HepG2 (cell line): ENCODE results near the gene VEZF1. TPM values are rescaled to one million over a fixed set of nuclear protein-coding genes. Genes with fewer than 3 reads are reported as not detected.
A peak's percentile ranks its signal among the peaks of the same experiment; 100 is the strongest.

Source experiments
- ARNT2 ChIP-seq: sonication (generic); formaldehyde crosslinking; IDR thresholded peaks from 2 replicates; pipeline ENCODE4 v1.8.0; 2022; ENCODE audit warnings: mild to moderate bottlenecking, low read depth, missing genetic modification reagents, moderate library complexity
- GATAD1 ChIP-seq: IDR thresholded peaks from 2 replicates; pipeline ENCODE4 v1.6.1; 2016; ENCODE audit warnings: missing genetic modification reagents, missing compliant biosample characterization
- HOXA9 ChIP-seq: sonication (generic); formaldehyde crosslinking; IDR thresholded peaks from 2 replicates; pipeline ENCODE4 v1.8.1; 2022; ENCODE audit warnings: missing genetic modification reagents, mild to moderate bottlenecking, moderate library complexity, borderline replicate concordance
- MEIS2 ChIP-seq: sonication (generic); formaldehyde crosslinking; IDR thresholded peaks from 2 replicates; pipeline ENCODE4 v1.9.0; 2021; ENCODE audit warnings: mild to moderate bottlenecking, missing genetic modification reagents
- MXI1 ChIP-seq: IDR thresholded peaks from 3 replicates; pipeline ENCODE4 v1.6.1; 2012; ENCODE audit warnings: low read depth, low read length, inconsistent platforms, borderline replicate concordance
- NCOA1 ChIP-seq: sonication (generic); formaldehyde crosslinking; IDR thresholded peaks from 2 replicates; pipeline ENCODE4 v1.9.0; 2021; ENCODE audit warnings: missing genetic modification reagents
- PLRG1 ChIP-seq: fragments of 450-650 bp; conservative IDR thresholded peaks from 2 replicates; pipeline ENCODE4 v1.6.1; 2016
- RFX5 ChIP-seq: IDR thresholded peaks from 2 replicates; pipeline ENCODE4 v1.6.1; 2011; ENCODE audit warnings: low read depth, low read length, improper control_type of control experiment
- SALL1 ChIP-seq: sonication (generic); formaldehyde crosslinking; IDR thresholded peaks from 2 replicates; pipeline ENCODE4 v1.8.0; 2022; ENCODE audit warnings: mild to moderate bottlenecking, missing genetic modification reagents
- SMARCE1 ChIP-seq: fragments of 450-650 bp; IDR thresholded peaks from 2 replicates; pipeline ENCODE4 v1.6.1; 2017; ENCODE audit warnings: borderline replicate concordance
- ZC3H4 ChIP-seq: sonication (generic); formaldehyde crosslinking; IDR thresholded peaks from 2 replicates; pipeline ENCODE4 v1.4.0; 2020; ENCODE audit warnings: missing genetic modification reagents, borderline replicate concordance
- polyA plus RNA-seq, 8 experiments: library from polyadenylated mRNA; depleted of rRNA in 3 of 8; stranded (reverse) in 7 of 8; unstranded in 1 of 8; fragments of >200 nt; fragmentation: Illumina TruSeq in 4 of 8; extraction: Trizol in 4 of 8; gene quantifications; 2 replicates each; pipeline versions ENCODE4 v1.2.1 to v1.2.3, GENCODE V29; 2011 to 2016; ENCODE audit warnings: low read depth in 4 of 8, missing spikeins in 1 of 8, mixed read lengths in 1 of 8; ENCODE audit not compliant: insufficient read depth in 1 of 8
- total RNA-seq, 5 experiments: library from RNA; depleted of rRNA; stranded (reverse); fragments of >200 nt; fragmentation: Illumina TruSeq; extraction: Trizol; gene quantifications; 2 replicates each; pipeline ENCODE4 v1.2.3, GENCODE V29; 2016; ENCODE audit warnings: low read depth in 1 of 5
- TF ChIP-seq, protein P1 (sequence below): sonication (generic); formaldehyde crosslinking; IDR thresholded peaks from 2 replicates; pipeline ENCODE4 v1.4.0; 2020; ENCODE audit warnings: mild to moderate bottlenecking, missing genetic modification reagents
- TF ChIP-seq, protein P2 (sequence below): sonication (generic); formaldehyde crosslinking; IDR thresholded peaks from 2 replicates; pipeline ENCODE4 v1.8.1; 2023; ENCODE audit warnings: mild to moderate bottlenecking, missing genetic modification reagents, borderline replicate concordance
- TF ChIP-seq, protein P3 (sequence below), 2 experiments: sonication (generic) in 1 of 2; formaldehyde crosslinking in 1 of 2; IDR thresholded peaks; 2 replicates each; pipeline versions ENCODE4 v1.6.1 to v1.9.0; 2014 to 2022; ENCODE audit warnings: antibody characterized with exemption in 1 of 2, borderline replicate concordance in 1 of 2, inconsistent platforms in 1 of 2, low read depth in 1 of 2, missing genetic modification reagents in 1 of 2
- TF ChIP-seq, protein P4 (sequence below): sonication (generic); formaldehyde crosslinking; IDR thresholded peaks from 2 replicates; pipeline ENCODE4 v1.5.0; 2020; ENCODE audit warnings: mild to moderate bottlenecking, missing genetic modification reagents

VEZF1 gene
- total and polyA plus RNA-seq, 2 of the 13 experiments (the other 11 are each of a cell fraction or from before 2014, with no cell fraction given), result 45.9 to 49.7 TPM

DNA sequence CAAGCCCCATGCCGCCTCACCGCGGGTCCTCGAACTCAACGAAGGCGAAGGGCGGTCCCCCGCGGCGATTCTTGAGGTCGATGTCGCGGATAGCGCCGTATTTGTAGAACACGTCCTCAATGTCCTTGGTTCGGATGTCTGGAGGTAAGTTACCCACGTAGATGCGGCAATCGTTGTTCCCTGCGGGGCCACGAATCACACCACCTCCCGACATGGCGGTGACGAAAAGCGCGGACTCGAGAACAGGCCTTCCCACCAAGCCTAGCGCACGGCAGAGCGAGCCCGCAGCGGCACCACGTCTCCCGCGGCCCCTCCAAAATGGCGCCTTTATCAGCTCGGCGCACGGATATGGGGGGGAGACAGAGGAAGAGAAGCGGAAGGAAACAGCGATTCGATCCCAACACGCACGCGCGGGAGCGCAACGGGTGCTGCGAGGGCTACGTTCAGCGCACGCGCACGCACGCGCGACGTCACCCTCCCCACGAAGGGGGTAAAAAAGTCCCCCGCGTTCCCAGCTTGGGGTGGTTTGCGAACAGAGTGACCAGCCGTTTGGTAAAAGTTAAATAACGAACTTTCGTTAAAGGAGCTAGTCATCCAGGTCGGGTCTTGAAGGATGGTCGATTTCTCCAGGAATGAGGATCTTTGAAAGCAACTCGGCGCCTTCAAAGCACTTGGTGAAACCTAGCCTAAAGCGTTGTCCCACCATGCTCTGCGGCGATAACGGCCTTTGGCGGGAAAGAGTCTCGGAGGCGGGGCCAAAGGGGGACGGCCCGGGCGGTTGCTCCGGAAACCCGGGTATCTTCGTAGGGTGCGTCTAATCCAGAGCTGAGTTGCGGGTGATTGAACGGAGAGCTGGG, 19.1 kb upstream of the VEZF1 start, which contains the start of gene SRSF1 (continued):
- TF ChIP-seq, protein P1, sequence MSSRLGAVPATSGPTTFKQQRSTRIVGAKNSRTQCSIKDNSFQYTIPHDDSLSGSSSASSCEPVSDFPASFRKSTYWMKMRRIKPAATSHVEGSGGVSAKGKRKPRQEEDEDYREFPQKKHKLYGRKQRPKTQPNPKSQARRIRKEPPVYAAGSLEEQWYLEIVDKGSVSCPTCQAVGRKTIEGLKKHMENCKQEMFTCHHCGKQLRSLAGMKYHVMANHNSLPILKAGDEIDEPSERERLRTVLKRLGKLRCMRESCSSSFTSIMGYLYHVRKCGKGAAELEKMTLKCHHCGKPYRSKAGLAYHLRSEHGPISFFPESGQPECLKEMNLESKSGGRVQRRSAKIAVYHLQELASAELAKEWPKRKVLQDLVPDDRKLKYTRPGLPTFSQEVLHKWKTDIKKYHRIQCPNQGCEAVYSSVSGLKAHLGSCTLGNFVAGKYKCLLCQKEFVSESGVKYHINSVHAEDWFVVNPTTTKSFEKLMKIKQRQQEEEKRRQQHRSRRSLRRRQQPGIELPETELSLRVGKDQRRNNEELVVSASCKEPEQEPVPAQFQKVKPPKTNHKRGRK (CRISPR knock-in tag), result 0 out of 2 replicates have a peak, but pooled peaks have one; percentile 30
- TF ChIP-seq, protein P2, sequence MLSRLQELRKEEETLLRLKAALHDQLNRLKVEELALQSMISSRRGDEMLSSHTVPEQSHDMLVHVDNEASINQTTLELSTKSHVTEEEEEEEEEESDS (CRISPR knock-in tag), result 0 out of 2 replicates have a peak, but pooled peaks have one; percentile 86
- TF ChIP-seq HOXA9 (CRISPR knock-in tag) (peak; percentile 92), MEIS2 (CRISPR knock-in tag) (0 out of 2 replicates have a peak, but pooled peaks have one; percentile 46), SMARCE1 (no peak), NCOA1 (CRISPR knock-in tag) (peak; percentile 90), MXI1 (peak; percentile 40; the same call in 1 of the 3 replicates), ARNT2 (CRISPR knock-in tag) (peak; percentile 85), SALL1 (CRISPR knock-in tag) (peak; percentile 85), ZC3H4 (CRISPR knock-in tag) (peak; percentile 44; the same call in 1 of the 2 replicates), RFX5 (no peak), PLRG1 (no peak), GATAD1 (CRISPR knock-in tag) (peak; percentile 94)
- TF ChIP-seq, protein P3, sequence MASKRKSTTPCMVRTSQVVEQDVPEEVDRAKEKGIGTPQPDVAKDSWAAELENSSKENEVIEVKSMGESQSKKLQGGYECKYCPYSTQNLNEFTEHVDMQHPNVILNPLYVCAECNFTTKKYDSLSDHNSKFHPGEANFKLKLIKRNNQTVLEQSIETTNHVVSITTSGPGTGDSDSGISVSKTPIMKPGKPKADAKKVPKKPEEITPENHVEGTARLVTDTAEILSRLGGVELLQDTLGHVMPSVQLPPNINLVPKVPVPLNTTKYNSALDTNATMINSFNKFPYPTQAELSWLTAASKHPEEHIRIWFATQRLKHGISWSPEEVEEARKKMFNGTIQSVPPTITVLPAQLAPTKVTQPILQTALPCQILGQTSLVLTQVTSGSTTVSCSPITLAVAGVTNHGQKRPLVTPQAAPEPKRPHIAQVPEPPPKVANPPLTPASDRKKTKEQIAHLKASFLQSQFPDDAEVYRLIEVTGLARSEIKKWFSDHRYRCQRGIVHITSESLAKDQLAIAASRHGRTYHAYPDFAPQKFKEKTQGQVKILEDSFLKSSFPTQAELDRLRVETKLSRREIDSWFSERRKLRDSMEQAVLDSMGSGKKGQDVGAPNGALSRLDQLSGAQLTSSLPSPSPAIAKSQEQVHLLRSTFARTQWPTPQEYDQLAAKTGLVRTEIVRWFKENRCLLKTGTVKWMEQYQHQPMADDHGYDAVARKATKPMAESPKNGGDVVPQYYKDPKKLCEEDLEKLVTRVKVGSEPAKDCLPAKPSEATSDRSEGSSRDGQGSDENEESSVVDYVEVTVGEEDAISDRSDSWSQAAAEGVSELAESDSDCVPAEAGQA (IDR thresholded peaks at IDR 0.05; ENCODE audit: low read depth), result peak; percentile 78
- TF ChIP-seq, protein P3 (CRISPR knock-in tag; IDR thresholded peaks at IDR 0.05; ENCODE audit: borderline replicate concordance), result peak; percentile 94
- TF ChIP-seq, protein P4, sequence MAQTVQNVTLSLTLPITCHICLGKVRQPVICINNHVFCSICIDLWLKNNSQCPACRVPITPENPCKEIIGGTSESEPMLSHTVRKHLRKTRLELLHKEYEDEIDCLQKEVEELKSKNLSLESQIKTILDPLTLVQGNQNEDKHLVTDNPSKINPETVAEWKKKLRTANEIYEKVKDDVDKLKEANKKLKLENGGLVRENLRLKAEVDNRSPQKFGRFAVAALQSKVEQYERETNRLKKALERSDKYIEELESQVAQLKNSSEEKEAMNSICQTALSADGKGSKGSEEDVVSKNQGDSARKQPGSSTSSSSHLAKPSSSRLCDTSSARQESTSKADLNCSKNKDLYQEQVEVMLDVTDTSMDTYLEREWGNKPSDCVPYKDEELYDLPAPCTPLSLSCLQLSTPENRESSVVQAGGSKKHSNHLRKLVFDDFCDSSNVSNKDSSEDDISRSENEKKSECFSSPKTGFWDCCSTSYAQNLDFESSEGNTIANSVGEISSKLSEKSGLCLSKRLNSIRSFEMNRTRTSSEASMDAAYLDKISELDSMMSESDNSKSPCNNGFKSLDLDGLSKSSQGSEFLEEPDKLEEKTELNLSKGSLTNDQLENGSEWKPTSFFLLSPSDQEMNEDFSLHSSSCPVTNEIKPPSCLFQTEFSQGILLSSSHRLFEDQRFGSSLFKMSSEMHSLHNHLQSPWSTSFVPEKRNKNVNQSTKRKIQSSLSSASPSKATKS (CRISPR knock-in tag), result no peak
- TF ChIP-seq, all 625 proteins: peak for 473
